22Rv1 (cell line): ENCODE results near the gene UGGT2.

Experiments used
- H3K27ac ChIP-seq: fragments of 450-650 bp; 2 replicates; pipeline ENCODE4 v1.5.1; 2017
- ZFX ChIP-seq: fragments of 450-650 bp; IDR thresholded peaks from 2 replicates; pipeline ENCODE4 v1.6.1; 2017; ENCODE audit warnings: antibody characterized with exemption, borderline replicate concordance
- TF ChIP-seq, protein P1 (sequence below): fragments of 450-650 bp; IDR thresholded peaks from 2 replicates; pipeline ENCODE4 v1.5.1; 2017; ENCODE audit warnings: mild to moderate bottlenecking

UGGT2 gene

DNA sequence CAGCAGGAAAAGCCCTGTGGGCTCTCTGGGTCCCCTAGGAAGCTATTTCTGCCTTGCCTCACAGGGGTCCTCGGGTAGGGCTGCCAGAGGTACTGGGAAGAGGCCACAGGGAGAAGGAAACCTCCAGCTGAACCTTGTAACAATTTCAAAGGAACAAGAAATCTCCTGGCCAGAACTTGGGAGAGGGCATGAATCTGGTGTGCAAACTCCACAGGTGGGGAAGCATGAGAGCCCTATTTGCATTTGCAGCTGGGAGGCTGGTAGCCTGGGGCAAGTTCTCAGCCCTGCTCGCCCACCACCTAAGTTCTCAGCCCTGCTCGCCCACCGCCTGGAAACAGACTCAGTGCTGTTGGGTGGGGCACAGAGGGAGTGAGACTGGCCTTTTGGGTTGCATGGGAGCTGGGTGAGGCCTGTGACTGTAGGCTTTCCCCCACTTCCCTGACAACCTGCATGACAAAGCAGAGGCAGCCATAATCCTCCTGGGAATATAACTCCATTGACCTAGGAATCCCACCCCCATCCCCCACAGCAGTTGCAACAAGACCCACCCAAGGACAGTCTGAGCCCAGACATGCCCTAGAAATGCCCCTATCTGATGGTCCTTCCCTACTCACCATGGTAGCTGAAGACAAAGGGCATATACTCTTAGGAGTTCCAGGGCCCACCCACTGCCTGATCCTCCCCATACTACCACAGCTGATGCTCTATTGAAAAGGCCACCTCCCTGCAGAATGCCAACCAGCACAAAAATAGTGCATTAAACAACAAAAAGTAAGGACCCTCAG is 11.7 kb downstream of the UGGT2 start:
- TF ChIP-seq ZFX: no peak
- TF ChIP-seq, protein P1, sequence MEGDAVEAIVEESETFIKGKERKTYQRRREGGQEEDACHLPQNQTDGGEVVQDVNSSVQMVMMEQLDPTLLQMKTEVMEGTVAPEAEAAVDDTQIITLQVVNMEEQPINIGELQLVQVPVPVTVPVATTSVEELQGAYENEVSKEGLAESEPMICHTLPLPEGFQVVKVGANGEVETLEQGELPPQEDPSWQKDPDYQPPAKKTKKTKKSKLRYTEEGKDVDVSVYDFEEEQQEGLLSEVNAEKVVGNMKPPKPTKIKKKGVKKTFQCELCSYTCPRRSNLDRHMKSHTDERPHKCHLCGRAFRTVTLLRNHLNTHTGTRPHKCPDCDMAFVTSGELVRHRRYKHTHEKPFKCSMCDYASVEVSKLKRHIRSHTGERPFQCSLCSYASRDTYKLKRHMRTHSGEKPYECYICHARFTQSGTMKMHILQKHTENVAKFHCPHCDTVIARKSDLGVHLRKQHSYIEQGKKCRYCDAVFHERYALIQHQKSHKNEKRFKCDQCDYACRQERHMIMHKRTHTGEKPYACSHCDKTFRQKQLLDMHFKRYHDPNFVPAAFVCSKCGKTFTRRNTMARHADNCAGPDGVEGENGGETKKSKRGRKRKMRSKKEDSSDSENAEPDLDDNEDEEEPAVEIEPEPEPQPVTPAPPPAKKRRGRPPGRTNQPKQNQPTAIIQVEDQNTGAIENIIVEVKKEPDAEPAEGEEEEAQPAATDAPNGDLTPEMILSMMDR: no peak
- no peak overlapping the region for H3K27ac ChIP-seq

DNA sequence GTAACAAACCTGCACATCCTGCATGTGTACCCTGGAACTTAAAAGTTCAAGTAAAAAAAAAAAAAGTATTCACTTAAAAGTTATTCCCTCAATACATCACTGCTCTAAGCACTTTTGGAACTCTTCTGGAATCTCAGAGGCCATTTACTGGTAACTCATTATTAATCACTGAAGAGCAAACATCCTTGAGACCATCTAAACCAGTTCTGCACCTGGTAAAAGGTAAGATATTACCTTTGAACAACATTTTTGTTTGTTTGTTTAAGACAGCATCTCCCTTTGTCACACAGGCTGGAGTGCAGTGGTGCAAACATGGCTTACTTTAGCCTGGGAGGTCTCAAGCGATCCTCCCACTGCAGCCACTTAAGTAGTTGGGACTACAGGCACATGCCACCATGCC is 16.7 kb downstream of the UGGT2 start:
- TF ChIP-seq, protein P1: no peak
- no peak for TF ChIP-seq ZFX
- H3K27ac ChIP-seq: no peak overlapping the region

DNA sequence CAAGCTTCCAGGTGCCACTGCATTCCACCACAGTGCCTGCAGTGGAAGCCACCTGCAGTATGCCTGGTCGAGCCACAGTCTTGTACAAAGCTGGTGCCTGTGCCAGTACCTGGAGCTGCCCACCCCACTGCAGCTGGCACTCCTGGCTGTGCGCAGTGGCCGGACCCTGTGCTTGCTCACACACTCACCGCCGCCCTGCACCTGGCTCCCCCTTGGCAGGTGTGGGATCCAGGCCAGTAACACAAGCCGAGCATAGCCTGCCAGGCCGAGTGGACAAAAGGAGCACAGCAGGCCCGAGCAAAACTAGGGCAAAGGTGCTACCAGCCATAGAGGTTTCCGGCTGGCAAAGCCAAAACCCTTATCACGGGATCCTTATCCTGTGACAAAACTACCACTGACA is 18.5 kb downstream of the UGGT2 start:
- TF ChIP-seq, protein P1: no peak
- TF ChIP-seq ZFX: no peak
- no peak overlapping the region for H3K27ac ChIP-seq

DNA sequence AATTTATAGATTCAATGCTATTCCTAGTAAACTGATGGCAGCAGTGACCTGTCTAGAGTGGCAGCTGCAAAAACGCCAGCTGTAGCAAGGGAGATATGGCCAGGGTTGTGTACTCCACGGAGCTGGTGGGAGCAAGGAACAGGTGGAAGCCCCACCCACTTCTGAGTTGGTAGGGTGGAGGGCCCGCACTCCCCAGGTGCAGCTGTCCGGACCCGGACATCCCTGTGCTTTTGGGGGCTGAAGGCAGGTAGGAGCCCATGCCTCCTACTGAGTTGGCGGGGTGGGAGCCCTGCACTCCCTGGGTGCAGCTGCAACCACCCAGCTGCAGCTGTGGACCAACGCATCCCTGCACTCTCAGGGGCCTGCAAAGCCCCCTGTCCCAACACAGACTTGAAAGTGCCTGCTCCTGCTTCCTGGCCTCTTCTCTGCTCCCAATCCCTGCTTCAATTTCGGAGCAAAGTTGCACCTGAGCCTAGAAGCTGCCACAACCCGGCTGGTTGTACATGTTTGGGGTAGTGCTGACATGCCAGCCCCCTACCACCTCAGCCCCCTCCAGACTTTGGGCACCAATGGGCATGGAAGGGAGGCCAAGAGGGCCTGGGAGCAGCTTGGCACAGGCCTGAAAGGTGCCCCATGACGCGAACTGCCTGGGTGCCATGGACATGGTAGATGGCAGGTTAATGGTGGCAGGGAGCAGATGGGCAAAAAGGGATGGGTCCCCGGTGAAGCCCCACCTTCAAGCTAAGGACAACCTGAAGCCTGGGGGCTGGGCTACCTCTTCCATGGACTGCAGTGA is 19.8 kb downstream of the UGGT2 start:
- no peak for TF ChIP-seq ZFX
- TF ChIP-seq, protein P1: no peak
- no peak overlapping the region for H3K27ac ChIP-seq

DNA sequence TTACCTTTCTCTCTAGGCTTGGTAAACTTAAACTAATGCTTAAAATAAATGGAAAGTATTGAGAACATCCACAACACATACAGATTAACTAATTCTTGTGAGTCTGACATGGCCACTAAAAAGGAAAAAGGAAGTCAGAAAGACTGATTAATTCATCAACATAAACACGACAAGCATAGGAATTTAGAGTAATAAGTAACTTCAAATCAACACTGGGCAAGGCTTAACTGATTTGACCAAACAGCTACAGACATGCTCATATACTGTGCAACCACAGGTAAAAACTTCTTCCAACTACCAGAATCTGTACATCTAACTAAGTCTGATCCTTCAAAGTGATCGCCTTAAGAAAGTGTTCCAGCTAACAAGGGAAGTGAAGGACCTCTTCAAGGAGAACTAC is 20.5 kb downstream of the UGGT2 start:
- H3K27ac ChIP-seq: no peak overlapping the region
- TF ChIP-seq, protein P1: no peak
- TF ChIP-seq ZFX: no peak

DNA sequence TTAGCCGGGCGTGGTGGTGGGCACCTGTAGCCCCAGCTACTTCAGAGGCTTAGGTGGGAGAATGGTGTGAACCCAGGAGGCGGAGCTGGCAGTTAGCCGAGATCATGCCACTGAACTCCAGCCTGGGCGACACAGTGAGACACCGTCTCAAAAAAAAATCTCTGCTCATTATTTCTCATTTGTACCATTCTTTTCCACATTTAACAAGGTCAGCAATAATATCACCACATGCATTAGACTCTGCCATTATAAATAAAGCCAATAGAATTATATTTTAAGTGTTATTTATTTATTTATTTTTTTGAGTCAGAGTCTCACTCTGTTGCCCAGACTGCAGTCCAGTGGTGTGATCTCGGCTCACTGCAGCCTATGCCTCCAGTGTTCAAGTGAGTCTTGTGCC is 24.2 kb downstream of the UGGT2 start:
- TF ChIP-seq, protein P1: no peak
- TF ChIP-seq ZFX: no peak
- no peak overlapping the region for H3K27ac ChIP-seq

DNA sequence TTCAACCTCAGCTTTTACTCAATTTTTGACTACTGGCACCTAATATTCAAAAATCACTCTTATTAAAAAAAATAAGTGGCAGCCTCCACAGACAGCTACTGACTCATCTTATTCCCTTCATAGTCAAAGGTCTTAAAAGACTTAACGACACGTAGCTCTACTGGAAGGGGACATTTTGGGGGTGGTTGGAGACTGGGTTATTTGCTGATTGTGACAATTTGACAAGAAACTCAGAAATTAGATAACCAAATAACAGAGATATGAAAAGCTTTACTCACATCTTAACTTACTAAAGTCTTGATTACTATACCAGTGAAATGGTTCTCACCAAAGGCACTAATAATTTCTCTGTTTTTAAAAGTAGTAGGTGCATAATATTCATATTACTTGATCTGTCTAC is 25.7 kb downstream of the UGGT2 start:
- no peak overlapping the region for H3K27ac ChIP-seq
- TF ChIP-seq, protein P1: no peak
- TF ChIP-seq ZFX: no peak
